K562 (cell line): ENCODE measurements around the gene ACAD10. TPM values are rescaled to one million over a fixed set of nuclear protein-coding genes. Genes with fewer than 3 reads are reported as not detected.

Experiments
- ATAC-seq: fragments of 200-7000 bp; cut with Tn5 transposase; 3 replicates; pipeline ENCODE4 v1.9.1; 2020; ENCODE audit warnings: moderate library complexity
- BruUV-seq: library from RNA; stranded (reverse); fragments of 400-500 nt; replicated peaks from 2 replicates; lab custom pipeline; 2021; lab: Mats Ljungman, UMichigan
- CTCF ChIA-PET: fragments of 300-600 bp; formaldehyde crosslinking; extraction: SDS; loops from one replicate; lab custom pipeline; 2021; ENCODE audit warnings: low intra/inter-chr PET ratio; lab: Yijun Ruan, JAX
- POLR2A ChIA-PET: fragments of 300-600, 350-650 bp; sonication (Branson Sonifier 250); formaldehyde crosslinking; extraction: SDS; loops from one replicate; lab custom pipeline; 2021; ENCODE audit warnings: antibody characterized with exemption, inconsistent platforms; lab: Yijun Ruan, JAX
- DNase-seq, 4 experiments: peaks; one replicate each; pipeline versions ENCODE4 v3.0.0 to v3.0.0-alpha.2; 2011 to 2018; ENCODE audit warnings: low spot score in 3 of 4, mixed read lengths in 3 of 4; ENCODE audit errors: extremely low read depth in 1 of 4
- FAIRE-seq: peaks from 2 replicates; lab custom pipeline; 2011; peaks lifted over from hg19 to GRCh38; lab: Jason Lieb, UNC
- H2AFZ ChIP-seq: 2 replicates; pipeline ENCODE4 v1.6.0; 2011; ENCODE audit warnings: low read depth, low read length, control low read depth, inconsistent platforms
- H3K27ac ChIP-seq: fragments of 200-600 bp; 3 replicates; pipeline ENCODE4 v1.8.0; 2011; ENCODE audit warnings: low read depth, mild to moderate bottlenecking, control low read depth, inconsistent platforms, low read length, moderate library complexity, mixed read lengths; ENCODE audit errors: extremely low read depth
- H3K27me3 ChIP-seq, 2 experiments: fragments of 300-600 bp in 1 of 2; 2 replicates in 1 of 2; 3 replicates in 1 of 2; pipeline versions ENCODE4 v1.6.0 to v1.8.0; 2011; ENCODE audit warnings: inconsistent platforms in 2 of 2, low read length in 2 of 2, mild to moderate bottlenecking in 1 of 2, mixed read lengths in 1 of 2, moderate library complexity in 1 of 2; ENCODE audit not compliant: control insufficient read depth in 2 of 2, insufficient read depth in 2 of 2
- H3K36me3 ChIP-seq: fragments of 300-600 bp; 3 replicates; pipeline ENCODE4 v1.8.0; 2011; ENCODE audit warnings: mild to moderate bottlenecking, low read length, inconsistent platforms; ENCODE audit not compliant: control insufficient read depth, insufficient read depth
- H3K4me1 ChIP-seq, 2 experiments: fragments of 200-600 bp in 1 of 2; replicated peaks in 1 of 2; 2 replicates in 1 of 2; 3 replicates in 1 of 2; pipeline versions ENCODE4 v1.5.1 to v1.8.0; 2011; ENCODE audit warnings: inconsistent platforms in 2 of 2, low read length in 2 of 2, mild to moderate bottlenecking in 1 of 2, mixed read lengths in 1 of 2, moderate library complexity in 1 of 2; ENCODE audit not compliant: control insufficient read depth in 2 of 2, insufficient read depth in 2 of 2
- H3K4me2 ChIP-seq: 2 replicates; pipeline ENCODE4 v1.6.1; 2011; ENCODE audit warnings: low read length, control low read depth, inconsistent platforms, mixed read lengths; ENCODE audit not compliant: insufficient read depth
- H3K4me3 ChIP-seq: fragments of 200-600 bp; sonication (generic), shearing (Covaris generic); 2 replicates; pipeline ENCODE4 v1.5.1; 2016; ENCODE audit warnings: control low read depth, inconsistent platforms
- H3K79me2 ChIP-seq: fragments of 200-600 bp; 3 replicates; pipeline ENCODE4 v1.8.0; 2011; ENCODE audit warnings: low read length, inconsistent platforms; ENCODE audit not compliant: control insufficient read depth, insufficient read depth
- H3K9ac ChIP-seq, 2 experiments: 2 replicates each; pipeline versions ENCODE4 v1.6.0 to v1.6.1; 2011; ENCODE audit warnings: low read depth in 2 of 2, low read length in 2 of 2, control low read depth in 1 of 2, inconsistent platforms in 1 of 2, mild to moderate bottlenecking in 1 of 2, mixed read lengths in 1 of 2; ENCODE audit not compliant: insufficient read depth in 1 of 2
- H3K9me1 ChIP-seq: one replicate; pipeline ENCODE4 v1.6.0; 2011; ENCODE audit warnings: inconsistent platforms, mild to moderate bottlenecking, low read length, moderate library complexity; ENCODE audit not compliant: control insufficient read depth, insufficient read depth
- H3K9me3 ChIP-seq: replicated peaks from 2 replicates; pipeline ENCODE4 v1.5.1; 2011; ENCODE audit warnings: low read depth, low read length, inconsistent platforms; ENCODE audit not compliant: control insufficient read depth, insufficient read depth
- H4K20me1 ChIP-seq: replicated peaks from 2 replicates; pipeline ENCODE4 v1.6.1; 2011; ENCODE audit warnings: low read length, inconsistent platforms, mixed read lengths; ENCODE audit not compliant: control insufficient read depth, insufficient read depth
- ETV5 ChIP-seq: sonication (generic); formaldehyde crosslinking; IDR thresholded peaks from 2 replicates; pipeline ENCODE4 v1.4.0; 2020; ENCODE audit warnings: low read depth, mild to moderate bottlenecking, missing genetic modification reagents
- FOXP4 ChIP-seq: sonication (generic); formaldehyde crosslinking; IDR thresholded peaks from 2 replicates; pipeline ENCODE4 v1.8.0; 2022; ENCODE audit warnings: mild to moderate bottlenecking, missing genetic modification reagents, borderline replicate concordance
- KDM4B ChIP-seq, 2 experiments: fragments of 450-650 bp in 1 of 2; sonication (generic) in 1 of 2; IDR thresholded peaks; 2 replicates each; pipeline ENCODE4 v1.6.1; 2016 to 2017; ENCODE audit warnings: borderline replicate concordance in 2 of 2, antibody characterized with exemption in 1 of 2, low read depth in 1 of 2, mild to moderate bottlenecking in 1 of 2
- NR4A1 ChIP-seq, 2 experiments: fragments of 250-450 bp in 1 of 2; fragments of 450-650 bp in 1 of 2; sonication (Bioruptor Pico) in 1 of 2; IDR thresholded peaks; 2 replicates each; pipeline versions ENCODE4 v1.4.0 to v1.6.1; 2016 to 2020; ENCODE audit warnings: mild to moderate bottlenecking in 2 of 2, missing compliant biosample characterization in 1 of 2, missing genetic modification characterization in 1 of 2, moderate library complexity in 1 of 2
- SPI1 ChIP-seq: IDR thresholded peaks from 2 replicates; pipeline ENCODE4 v1.6.1; 2011; ENCODE audit warnings: low read depth, low read length, control low read depth, borderline replicate concordance
- TAL1 ChIP-seq: fragments of 450-650 bp; IDR thresholded peaks from 2 replicates; pipeline ENCODE4 v1.6.1; 2016; ENCODE audit warnings: mild to moderate bottlenecking
- ZFP91 ChIP-seq: sonication (generic); formaldehyde crosslinking; IDR thresholded peaks from 2 replicates; pipeline ENCODE4 v1.8.0; 2022; ENCODE audit warnings: mild to moderate bottlenecking, missing genetic modification reagents
- WGBS: fragments of 100-300 bp; shearing (Covaris generic); methylation state at CpG from one replicate; pipeline ENCODE4 v1.1.6; 2016; ENCODE audit warnings: low coverage, mixed read lengths; ENCODE audit not compliant: insufficient coverage; ENCODE audit errors: missing lambda C conversion rate; 5-methylcytosine and 5-hydroxymethylcytosine counted together
- in situ Hi-C: fragments of 300-500 bp; cut with MboI; formaldehyde crosslinking; loops from 4 replicates; pipeline ENCODE4 v1.15.0; 2018; ENCODE audit warnings: inconsistent platforms, mixed read lengths
- intact Hi-C: fragments of 100-400 bp; cut with micrococcal nuclease; formaldehyde crosslinking; loops from 2 replicates; pipeline ENCODE4 v1.14.2; 2022
- polyA plus RNA-seq, 8 experiments: library from polyadenylated mRNA; depleted of rRNA in 4 of 8; stranded (reverse) in 5 of 8; unstranded in 3 of 8; fragments of >200 nt; fragmentation: Nextera tagmentation in 2 of 8; fragmentation: Illumina TruSeq in 1 of 8; extraction: Ambion mirVana in 2 of 8; extraction: Trizol in 1 of 8; gene quantifications; 2 replicates each; pipeline versions ENCODE4 v1.2.1 to v1.2.3, GENCODE V29; 2011 to 2014; ENCODE audit warnings: inconsistent platforms in 1 of 8, missing spikeins in 1 of 8
- total RNA-seq, 7 experiments: library from RNA; depleted of rRNA in 6 of 7; stranded (reverse); fragments of >200 nt in 6 of 7; fragmentation: Illumina TruSeq in 2 of 7; extraction: Trizol in 2 of 7; gene quantifications; 2 replicates each; pipeline versions ENCODE4 v1.2.1 to v1.2.3, GENCODE V29; 2011 to 2021; ENCODE audit warnings: low replicate concordance in 1 of 7
- TF ChIP-seq, protein P1 (sequence below): fragments of 250-450 bp; sonication (Bioruptor Pico); IDR thresholded peaks from 2 replicates; pipeline ENCODE4 v1.8.0; 2022; ENCODE audit warnings: inconsistent platforms, mild to moderate bottlenecking, moderate library complexity, borderline replicate concordance

The ACAD10 gene
- total and polyA plus RNA-seq, 9 of the 15 experiments (the other 6 are each of a cell fraction or from before 2014, with no cell fraction given) = 2.3 to 19.2 (median 12.0) TPM

- TF ChIP-seq KDM4B (IDR thresholded peaks at IDR 0.05; ENCODE audit: borderline replicate concordance in 2 of 2, low read depth in 1 of 2) = no peak
- 0 out of 2 replicates have a peak, but pooled peaks have one; percentile 46 for TF ChIP-seq ETV5 (CRISPR knock-in tag)
Measured at GRCh38 chr12:111753144-111753881, 67.5 kb downstream of the ACAD10 start (continued).

- H3K4me3 ChIP-seq = no peak overlapping the region
- in situ Hi-C loops = no loop called here
Measured at GRCh38 chr12:111754671-111755070, 68.8 kb downstream of the ACAD10 start.

More at GRCh38 chr12:111754671-111755070, 68.8 kb downstream of the ACAD10 start:
- ATAC-seq (no peak), FAIRE-seq (no peak), DNase-seq (no peak)
- no peaks in the 10 kb centered on the region for H3K27me3 ChIP-seq
- peaks cover 10 to 31% of the 10 kb centered on the region in 2 experiments; a peak in 3 of 5 replicates for H3K4me1 ChIP-seq
- 54% methylated on average over 8 of the region's 8 CpGs for WGBS
- TF ChIP-seq, protein P1, sequence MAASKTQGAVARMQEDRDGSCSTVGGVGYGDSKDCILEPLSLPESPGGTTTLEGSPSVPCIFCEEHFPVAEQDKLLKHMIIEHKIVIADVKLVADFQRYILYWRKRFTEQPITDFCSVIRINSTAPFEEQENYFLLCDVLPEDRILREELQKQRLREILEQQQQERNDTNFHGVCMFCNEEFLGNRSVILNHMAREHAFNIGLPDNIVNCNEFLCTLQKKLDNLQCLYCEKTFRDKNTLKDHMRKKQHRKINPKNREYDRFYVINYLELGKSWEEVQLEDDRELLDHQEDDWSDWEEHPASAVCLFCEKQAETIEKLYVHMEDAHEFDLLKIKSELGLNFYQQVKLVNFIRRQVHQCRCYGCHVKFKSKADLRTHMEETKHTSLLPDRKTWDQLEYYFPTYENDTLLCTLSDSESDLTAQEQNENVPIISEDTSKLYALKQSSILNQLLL = no peak
- no peak for TF ChIP-seq NR4A1 (CRISPR knock-in tag; IDR thresholded peaks at IDR 0.05)
- TF ChIP-seq NR4A1 (tag; IDR thresholded peaks at IDR 0.05) = no peak
- TF ChIP-seq FOXP4 (CRISPR knock-in tag) = no peak
- no peak for TF ChIP-seq TAL1
- TF ChIP-seq SPI1 = no peak
- no peak for TF ChIP-seq ZFP91 (CRISPR knock-in tag)
- BruUV-seq = no TSS peak
- no peaks in the 10 kb centered on the region for H3K79me2 ChIP-seq
- H3K27ac ChIP-seq = no peak overlapping the region
- peak overlapping the region in 1 of 2 experiments; percentile 54; a peak in 2 of 4 replicates for H3K9ac ChIP-seq
- H4K20me1 ChIP-seq = no peaks in the 10 kb centered on the region
- ChIA-PET CTCF (interaction anchor here (2.7 kb wide), 1 partner anchor 58 kb away, joined by 43 read pairs; no protein-coding TSS in a partner anchor), POLR2A (interaction anchor here (0.8 to 2.3 kb wide), 5 partner anchors 9 to 168 kb away, joined by 3 to 9 read pairs (median 3); no protein-coding TSS in a partner anchor)
- 0 out of 3 replicates have a peak, but pooled peaks cover 4% of the 10 kb centered on the region for H3K36me3 ChIP-seq
- intact Hi-C loops = no loop called here
- no peak overlapping the region for H3K4me2 ChIP-seq
- no peak overlapping the region for H2AFZ ChIP-seq
- no peaks in the 10 kb centered on the region for H3K9me1 ChIP-seq
- H3K9me3 ChIP-seq = no peaks in the 10 kb centered on the region
